Fibroblast of lung (primary cell): Measurements from ENCODE around the gene ETV6. TPM values are rescaled to one million over a fixed set of nuclear protein-coding genes. Genes with fewer than 3 reads are reported as not detected.

Source experiments
- DNase-seq, 2 donors: peaks; one replicate each; pipeline versions ENCODE4 v3.0.0 to v3.0.0-alpha.2; 2010; ENCODE audit warnings: low read depth in 2 of 2
- H2AFZ ChIP-seq: 2 replicates; pipeline ENCODE4 v1.5.1; 2012; ENCODE audit warnings: low read length, control low read depth, inconsistent platforms
- H3K27ac ChIP-seq: 2 replicates; pipeline ENCODE4 v1.5.1; 2011; ENCODE audit warnings: low read length, control low read depth; ENCODE audit not compliant: insufficient read depth
- H3K27me3 ChIP-seq: 2 replicates; pipeline ENCODE4 v1.5.1; 2011; ENCODE audit warnings: mild to moderate bottlenecking, low read length; ENCODE audit not compliant: control insufficient read depth, insufficient read depth
- H3K36me3 ChIP-seq: 2 replicates; pipeline ENCODE4 v1.5.1; 2011; ENCODE audit warnings: low read length; ENCODE audit not compliant: control insufficient read depth, insufficient read depth
- H3K4me1 ChIP-seq: 2 replicates; pipeline ENCODE4 v1.5.1; 2011; ENCODE audit warnings: low read length; ENCODE audit not compliant: control insufficient read depth, insufficient read depth; ENCODE audit errors: extremely low read depth
- H3K4me2 ChIP-seq: 2 replicates; pipeline ENCODE4 v1.5.1; 2011; ENCODE audit warnings: low read length, control low read depth; ENCODE audit not compliant: insufficient read depth; ENCODE audit errors: extremely low read depth
- H3K4me3 ChIP-seq, 4 experiments: fragments of 200-600 bp in 1 of 4; sonication (generic) in 1 of 4; replicated peaks in 1 of 4; 2 replicates each; pipeline ENCODE4 v1.5.1; 2011 to 2016; ENCODE audit warnings: low read length in 4 of 4, low read depth in 3 of 4, mild to moderate bottlenecking in 3 of 4, control low read depth in 2 of 4, inconsistent platforms in 1 of 4, mixed read lengths in 1 of 4; ENCODE audit not compliant: insufficient read depth in 1 of 4; ENCODE audit errors: control extremely low read depth in 1 of 4
- H3K79me2 ChIP-seq: 2 replicates; pipeline ENCODE4 v1.5.1; 2012; ENCODE audit warnings: mild to moderate bottlenecking, low read length, inconsistent platforms; ENCODE audit not compliant: control insufficient read depth, insufficient read depth
- H3K9ac ChIP-seq: 2 replicates; pipeline ENCODE4 v1.5.1; 2011; ENCODE audit warnings: mild to moderate bottlenecking, low read length, control low read depth; ENCODE audit not compliant: insufficient read depth
- H3K9me3 ChIP-seq: 2 replicates; pipeline ENCODE4 v1.5.1; 2012; ENCODE audit warnings: low read depth, low read length; ENCODE audit not compliant: control insufficient read depth, insufficient read depth
- H4K20me1 ChIP-seq: 2 replicates; pipeline ENCODE4 v1.5.1; 2011; ENCODE audit warnings: low read length; ENCODE audit not compliant: control insufficient read depth, insufficient read depth; ENCODE audit errors: extremely low read depth
- EZH2 ChIP-seq: IDR thresholded peaks from 2 replicates; pipeline ENCODE4 v1.5.1; 2012; ENCODE audit warnings: low read length, control low read depth, mild to moderate bottlenecking; ENCODE audit errors: missing control alignments
- polyA plus RNA-seq, 2 donors: library from polyadenylated mRNA; depleted of rRNA in 1 of 2; stranded (reverse) in 1 of 2; unstranded in 1 of 2; fragments of >200 nt; gene quantifications; 2 replicates each; pipeline ENCODE4 v1.2.1, GENCODE V29; 2011 to 2012; ENCODE audit warnings: missing spikeins in 1 of 2
- total RNA-seq: library from RNA; depleted of rRNA; stranded (reverse); fragments of >200 nt; gene quantifications from 2 replicates; pipeline ENCODE4 v1.2.1, GENCODE V29; 2014
- TF ChIP-seq, protein P1 (sequence below), 2 donors: IDR thresholded peaks in 1 of 2; conservative IDR thresholded peaks in 1 of 2; 1 replicate in 1 of 2; 2 replicates in 1 of 2; pipeline ENCODE4 v1.5.1; 2011 to 2012; ENCODE audit warnings: low read length in 2 of 2, control low read depth in 1 of 2, inconsistent platforms in 1 of 2, low read depth in 1 of 2, mild to moderate bottlenecking in 1 of 2

Gene ETV6
- total and polyA plus RNA-seq, 2 donors (not counting 1 experiment from before 2014, with no cell fraction given) = 4.3 to 8.9 TPM

DNA sequence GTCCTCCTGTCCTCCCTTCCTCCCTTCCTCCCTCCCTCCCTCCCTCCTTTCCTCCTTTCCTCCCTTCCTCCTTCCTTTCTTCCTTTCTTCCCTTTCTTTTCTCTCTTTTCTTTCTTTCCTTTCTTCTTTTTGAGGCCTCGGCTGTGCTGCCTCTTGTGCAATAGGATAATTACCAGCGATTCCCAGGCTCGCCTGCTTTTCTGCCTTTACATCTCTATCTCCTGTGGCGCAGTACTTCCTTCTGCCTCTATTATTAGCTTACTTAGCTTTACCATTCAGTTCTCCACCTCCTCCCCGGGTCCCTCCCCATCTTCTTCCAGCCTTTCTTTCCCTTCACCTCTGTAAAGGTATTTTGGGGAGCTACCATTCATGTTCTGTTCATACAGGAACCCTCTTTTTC, 19.9 kb downstream of the ETV6 start:
- H3K27ac ChIP-seq = no peak overlapping the region
- H3K4me3 ChIP-seq = no peak overlapping the region
- no peaks in the 10 kb centered on the region for H3K79me2 ChIP-seq
- no peaks in the 10 kb centered on the region for H3K27me3 ChIP-seq
- H4K20me1 ChIP-seq = no peaks in the 10 kb centered on the region
- no peak overlapping the region for H2AFZ ChIP-seq
- no peaks in the 10 kb centered on the region for H3K4me1 ChIP-seq
- no peak overlapping the region for H3K9ac ChIP-seq
- no peak overlapping the region for H3K4me2 ChIP-seq
- no peak for TF ChIP-seq EZH2
- TF ChIP-seq, protein P1, sequence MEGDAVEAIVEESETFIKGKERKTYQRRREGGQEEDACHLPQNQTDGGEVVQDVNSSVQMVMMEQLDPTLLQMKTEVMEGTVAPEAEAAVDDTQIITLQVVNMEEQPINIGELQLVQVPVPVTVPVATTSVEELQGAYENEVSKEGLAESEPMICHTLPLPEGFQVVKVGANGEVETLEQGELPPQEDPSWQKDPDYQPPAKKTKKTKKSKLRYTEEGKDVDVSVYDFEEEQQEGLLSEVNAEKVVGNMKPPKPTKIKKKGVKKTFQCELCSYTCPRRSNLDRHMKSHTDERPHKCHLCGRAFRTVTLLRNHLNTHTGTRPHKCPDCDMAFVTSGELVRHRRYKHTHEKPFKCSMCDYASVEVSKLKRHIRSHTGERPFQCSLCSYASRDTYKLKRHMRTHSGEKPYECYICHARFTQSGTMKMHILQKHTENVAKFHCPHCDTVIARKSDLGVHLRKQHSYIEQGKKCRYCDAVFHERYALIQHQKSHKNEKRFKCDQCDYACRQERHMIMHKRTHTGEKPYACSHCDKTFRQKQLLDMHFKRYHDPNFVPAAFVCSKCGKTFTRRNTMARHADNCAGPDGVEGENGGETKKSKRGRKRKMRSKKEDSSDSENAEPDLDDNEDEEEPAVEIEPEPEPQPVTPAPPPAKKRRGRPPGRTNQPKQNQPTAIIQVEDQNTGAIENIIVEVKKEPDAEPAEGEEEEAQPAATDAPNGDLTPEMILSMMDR (conservative IDR thresholded peaks at IDR 0.05 in 1 of 2, IDR thresholded peaks at IDR 0.05 in 1 of 2; ENCODE audit: low read depth in 1 of 2, low read length in 2 of 2) = no peak
- no peak for DNase-seq
- no peaks in the 10 kb centered on the region for H3K9me3 ChIP-seq
- no peaks in the 10 kb centered on the region for H3K36me3 ChIP-seq

DNA sequence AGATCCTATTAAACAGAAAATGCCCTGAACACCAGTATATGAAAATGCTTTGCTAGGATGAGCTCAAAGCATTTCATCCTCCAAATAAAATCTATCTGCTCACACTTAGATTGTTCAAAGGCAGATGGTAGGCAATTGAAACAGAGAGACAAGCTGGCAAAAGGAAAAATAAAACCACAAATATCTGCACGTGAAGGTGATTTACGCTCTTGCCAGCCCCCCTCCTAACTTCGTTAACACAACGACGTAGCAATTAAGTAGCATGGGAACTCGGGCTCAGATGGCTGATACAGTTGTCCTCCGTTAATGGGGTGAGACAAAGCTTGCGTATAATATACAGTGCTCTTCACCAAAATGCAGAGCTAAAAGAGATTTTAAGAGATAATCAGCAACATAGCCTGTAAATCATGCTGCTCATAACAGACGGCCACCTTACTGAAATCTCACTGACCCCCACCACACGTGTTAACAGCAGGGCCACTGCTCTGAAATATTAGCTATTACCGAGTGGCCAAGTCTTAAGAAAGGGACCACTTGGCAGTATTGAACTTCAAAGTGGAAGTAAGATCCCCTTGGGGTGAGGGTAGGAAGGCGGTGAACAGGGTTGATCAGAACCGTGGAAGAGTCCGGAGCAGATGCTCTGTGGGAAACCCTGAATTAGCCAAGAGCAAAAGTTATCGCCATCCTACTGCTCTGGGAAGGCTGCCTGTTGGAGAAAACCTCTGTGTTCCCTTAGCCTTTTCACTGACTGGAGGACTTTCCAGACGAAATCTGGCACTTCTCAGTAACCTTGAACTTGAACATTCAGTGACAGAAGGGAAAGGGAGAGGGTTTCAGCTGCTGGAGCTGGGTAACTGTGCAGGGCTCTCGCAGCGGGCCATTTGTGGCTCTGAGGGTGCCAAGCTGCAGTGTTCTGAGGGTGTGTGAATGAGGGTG, 23.1 kb downstream of the ETV6 start:
- H3K9me3 ChIP-seq = no peaks in the 10 kb centered on the region

More for the DNA sequence above, 23.1 kb downstream of the ETV6 start:
- H3K4me3 ChIP-seq = no peak overlapping the region
- no peak overlapping the region for H3K27ac ChIP-seq
- no peaks in the 10 kb centered on the region for H4K20me1 ChIP-seq
- DNase-seq = no peak
- H3K9ac ChIP-seq = no peak overlapping the region
- TF ChIP-seq, protein P1 (conservative IDR thresholded peaks at IDR 0.05 in 1 of 2, IDR thresholded peaks at IDR 0.05 in 1 of 2; ENCODE audit: low read depth in 1 of 2, low read length in 2 of 2) = no peak
- H3K4me2 ChIP-seq = no peak overlapping the region
- no peaks in the 10 kb centered on the region for H3K36me3 ChIP-seq
- H3K27me3 ChIP-seq = no peaks in the 10 kb centered on the region
- H3K4me1 ChIP-seq = no peaks in the 10 kb centered on the region
- H2AFZ ChIP-seq = no peak overlapping the region
- H3K79me2 ChIP-seq = no peaks in the 10 kb centered on the region
